Measurements from ENCODE around the gene AQP12A.

AQP12A gene

GRCh38 chr2:240739797-240740196, 48.1 kb downstream of the AQP12A start:
- DNase-seq (ENCODE audit: low read depth in 3 of 3): no peak

GRCh38 chr2:240741091-240741490, 49.4 kb downstream of the AQP12A start:
- DNase-seq (ENCODE audit: low read depth in 3 of 3): no peak

- no peak for DNase-seq (ENCODE audit: low read depth in 3 of 3)
Observed at GRCh38 chr2:240742602-240743095, 51.0 kb downstream of the AQP12A start.

GRCh38 chr2:240745456-240745855, 53.8 kb downstream of the AQP12A start:
- no peak for DNase-seq (ENCODE audit: low read depth in 3 of 3)

GRCh38 chr2:240745962-240746361, 54.3 kb downstream of the AQP12A start:
- no peak for DNase-seq (ENCODE audit: low read depth in 3 of 3)

GRCh38 chr2:240746671-240747070, 55.0 kb downstream of the AQP12A start:
- DNase-seq (ENCODE audit: low read depth in 3 of 3): no peak

- DNase-seq (ENCODE audit: low read depth in 3 of 3): no peak
Observed at GRCh38 chr2:240747256-240747655, 55.6 kb downstream of the AQP12A start.
